Stimulated activated CD4-positive, alpha-beta T cell treated with anti-CD3 and anti-CD28 coated beads, Interleukin-1b, Interleukin-23, amount 100 ng/mL, for 48 hours (primary cell): ENCODE data around the gene CCDC27.
"Not testable (repeated sequence)": the region's sequence is repeated elsewhere in the genome, so short reads cannot be mapped to it uniquely, and the experiment has no call there.

Experiments
- DNase-seq: peaks from one replicate; pipeline ENCODE4 v3.0.0-alpha.2; 2020

The CCDC27 gene

GRCh38 chr1:3800795-3801194, 48.5 kb downstream of the CCDC27 start:
- not testable (repeated sequence) for DNase-seq

GRCh38 chr1:3803905-3804626, 51.8 kb downstream of the CCDC27 start:
- no peak for DNase-seq

DNA sequence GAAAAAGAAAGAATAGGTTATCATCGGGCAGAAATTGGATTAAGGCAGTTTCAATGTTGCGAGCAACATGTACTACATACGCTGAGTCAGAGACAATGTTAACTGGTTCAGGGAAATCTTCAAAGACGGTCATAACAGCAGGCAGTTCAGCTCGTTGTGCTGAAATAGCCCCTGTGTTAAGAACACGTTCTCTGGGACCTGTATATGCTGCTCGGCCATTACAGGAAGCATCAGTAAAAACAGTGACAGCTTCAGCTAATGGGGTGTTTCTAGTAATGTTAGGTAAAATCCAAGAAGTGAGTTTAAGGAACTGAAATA, 52.3 kb downstream of the CCDC27 start:
- not testable (repeated sequence) for DNase-seq

- no peak for DNase-seq
These were observed 52.8 kb downstream of the CCDC27 start for GRCh38 chr1:3805038-3805437.

DNA sequence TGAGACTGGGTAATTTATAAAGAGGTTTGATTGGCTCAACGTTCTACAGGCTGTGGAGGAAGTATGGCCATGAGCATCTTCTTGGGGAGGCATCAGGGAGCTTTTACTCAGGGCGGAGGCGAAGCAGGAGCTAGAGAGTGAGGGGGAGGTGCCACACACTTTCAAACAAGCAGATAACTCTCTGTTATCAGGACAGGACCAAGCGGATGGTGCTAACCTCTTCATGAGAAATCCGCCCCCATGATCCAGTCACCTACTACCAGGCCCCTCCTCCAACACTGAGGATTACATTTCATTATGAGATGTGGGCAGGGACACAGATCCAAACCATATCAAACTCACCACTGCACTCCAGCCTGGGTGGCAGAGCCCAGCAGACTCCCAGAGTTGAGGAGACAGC, 55.5 kb downstream of the CCDC27 start:
- no peak for DNase-seq

DNA sequence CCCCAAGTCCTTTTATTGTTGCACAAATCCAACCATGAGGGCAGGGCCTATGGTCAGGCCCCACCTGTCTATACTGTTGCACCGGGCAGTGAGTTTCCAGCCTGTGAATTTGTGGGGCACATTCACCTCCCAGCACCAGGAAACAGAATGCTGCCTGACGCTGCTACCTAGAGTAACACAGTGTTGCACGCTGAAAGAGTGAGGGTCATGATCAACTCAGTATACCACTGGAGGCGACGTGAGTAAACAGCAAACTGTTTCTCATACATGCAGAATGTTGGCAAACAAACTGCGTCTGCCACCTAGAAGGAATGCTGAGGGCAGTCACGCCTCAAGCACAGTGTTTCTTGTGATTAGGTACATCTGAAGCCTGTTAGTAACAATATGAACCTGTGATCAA, 57.4 kb downstream of the CCDC27 start:
- DNase-seq, result no peak

GRCh38 chr1:3810149-3810761, 58.0 kb downstream of the CCDC27 start:
- not testable (repeated sequence) for DNase-seq

DNA sequence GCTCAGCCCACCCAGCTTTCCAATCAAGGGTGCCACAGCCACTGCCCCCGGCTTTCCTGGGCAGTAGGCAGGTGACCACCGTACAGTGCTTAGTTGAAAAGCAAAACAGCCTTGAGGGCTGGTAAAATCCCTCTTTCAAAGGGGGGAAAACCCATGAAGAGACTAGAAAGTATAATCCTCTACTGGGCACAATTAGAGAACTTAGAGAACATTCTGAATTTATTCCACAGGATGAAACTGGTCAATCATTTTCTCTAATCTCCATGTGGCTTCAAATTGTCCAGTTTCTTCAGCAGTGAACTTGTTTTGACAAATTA, 59.3 kb downstream of the CCDC27 start:
- no peak for DNase-seq

DNA sequence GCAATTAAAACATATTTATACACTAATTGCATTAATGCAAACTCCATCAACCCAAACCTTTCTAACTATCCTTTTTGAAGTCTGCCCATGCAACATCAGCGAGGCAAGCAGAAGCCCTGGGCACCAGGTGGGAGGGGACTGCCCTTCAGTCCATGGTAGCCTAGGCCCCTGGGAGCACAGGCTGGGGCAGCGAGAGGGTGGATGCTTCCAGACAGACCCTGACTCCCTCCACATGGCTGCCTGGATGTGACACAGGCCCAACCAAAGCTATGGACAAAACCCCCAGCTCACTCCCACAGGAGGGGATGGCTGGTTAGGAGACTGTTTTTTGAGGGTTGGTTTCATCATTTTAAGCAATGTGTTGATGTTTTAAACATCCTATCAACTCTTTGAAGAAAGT, 61.8 kb downstream of the CCDC27 start:
- DNase-seq, result no peak

DNA sequence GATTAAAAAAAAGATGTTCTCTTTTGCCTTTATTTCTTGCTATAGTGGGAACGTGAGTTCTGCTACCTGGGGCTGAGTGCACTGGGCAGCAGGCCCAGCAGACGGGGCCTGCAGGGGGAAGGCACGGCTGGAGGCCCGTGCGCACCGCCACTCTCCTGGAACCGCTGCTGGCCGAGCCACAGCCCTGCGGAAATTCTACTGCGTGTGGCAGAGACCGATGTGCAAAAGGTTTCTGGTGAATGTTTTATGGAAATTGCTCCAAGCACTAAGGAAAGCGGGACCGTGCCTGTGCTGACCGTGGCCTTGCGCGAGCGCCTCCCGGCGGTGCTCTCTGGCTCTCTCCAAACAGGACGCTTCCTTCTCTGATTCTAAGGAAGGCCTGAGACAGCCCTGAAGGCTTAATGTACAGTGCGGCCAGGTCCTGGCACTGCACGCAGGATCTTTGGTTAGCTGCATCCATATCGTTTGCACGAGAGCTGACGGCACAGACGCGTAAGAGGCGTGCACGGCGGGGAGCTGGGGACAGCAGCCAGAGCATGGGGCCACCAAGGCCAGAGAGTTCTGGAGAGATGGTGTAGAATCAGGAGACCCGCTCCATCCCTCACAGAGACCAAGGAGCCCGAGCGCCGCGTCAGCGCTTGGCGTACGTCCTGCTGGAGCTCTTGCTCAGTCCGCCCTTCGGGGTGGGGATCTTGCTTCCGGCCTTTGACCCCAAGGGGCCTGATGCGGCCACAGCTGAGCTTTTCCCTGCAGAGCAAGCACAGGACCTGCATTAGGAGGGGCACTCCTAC, 62.7 kb downstream of the CCDC27 start:
- DNase-seq, result no peak

GRCh38 chr1:3816331-3817137, 64.3 kb downstream of the CCDC27 start:
- no peak for DNase-seq

- no peak for DNase-seq
These were observed 65.0 kb downstream of the CCDC27 start for GRCh38 chr1:3817138-3817740.

GRCh38 chr1:3817821-3818597, 65.8 kb downstream of the CCDC27 start:
- DNase-seq, result no peak

DNA sequence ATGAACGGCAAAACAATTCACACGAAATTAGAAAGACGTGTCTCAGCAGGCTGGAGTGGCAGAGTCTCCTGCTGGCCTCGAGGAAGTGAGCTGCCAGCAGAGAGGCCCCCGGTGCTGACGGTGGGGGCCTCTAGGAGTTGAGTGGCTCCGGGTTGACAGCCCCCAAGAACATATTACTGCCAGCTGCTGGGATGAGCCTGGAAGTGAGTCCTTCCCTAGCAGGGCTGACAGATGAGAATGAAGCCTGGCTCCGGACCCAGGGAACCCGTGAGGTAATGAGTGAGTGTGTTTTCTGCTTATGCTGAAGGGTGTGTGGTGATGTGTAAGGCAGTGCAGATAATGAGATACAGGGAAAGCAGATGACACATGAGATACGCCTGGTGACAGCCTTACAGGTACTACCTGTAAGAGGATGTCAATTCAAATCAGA, 67.5 kb downstream of the CCDC27 start:
- no peak for DNase-seq

GRCh38 chr1:3820316-3820715, 68.1 kb downstream of the CCDC27 start:
- no peak for DNase-seq

DNA sequence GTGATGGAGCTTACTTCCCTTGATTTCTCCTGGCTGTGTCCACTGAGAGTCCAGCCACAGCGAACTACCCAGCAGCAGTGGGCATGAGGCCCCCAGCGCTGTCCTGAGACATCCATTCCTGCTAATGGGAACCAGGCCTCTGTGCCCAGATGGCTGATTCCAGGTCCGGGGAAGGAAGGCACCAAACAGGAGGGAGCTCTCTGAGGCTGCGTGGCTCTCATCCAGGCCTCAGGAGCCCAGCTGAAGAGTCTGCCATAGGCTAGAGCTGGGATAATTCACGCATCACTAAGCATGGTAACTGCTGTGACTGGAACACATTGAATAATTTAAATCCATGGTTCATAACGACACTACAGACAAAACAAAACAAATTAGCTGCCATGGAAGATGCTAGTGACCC, 68.8 kb downstream of the CCDC27 start:
- DNase-seq, result no peak
